ENCODE data around the gene SCAMP3. TPM values are rescaled to one million over a fixed set of nuclear protein-coding genes. Genes with fewer than 3 reads are reported as not detected.

Gene SCAMP3
- total and polyA plus RNA-seq, 10 of the 15 experiments (the other 5 are each of a cell fraction or from before 2014, with no cell fraction given): 17.2 to 133 (median 87.3) TPM

DNA sequence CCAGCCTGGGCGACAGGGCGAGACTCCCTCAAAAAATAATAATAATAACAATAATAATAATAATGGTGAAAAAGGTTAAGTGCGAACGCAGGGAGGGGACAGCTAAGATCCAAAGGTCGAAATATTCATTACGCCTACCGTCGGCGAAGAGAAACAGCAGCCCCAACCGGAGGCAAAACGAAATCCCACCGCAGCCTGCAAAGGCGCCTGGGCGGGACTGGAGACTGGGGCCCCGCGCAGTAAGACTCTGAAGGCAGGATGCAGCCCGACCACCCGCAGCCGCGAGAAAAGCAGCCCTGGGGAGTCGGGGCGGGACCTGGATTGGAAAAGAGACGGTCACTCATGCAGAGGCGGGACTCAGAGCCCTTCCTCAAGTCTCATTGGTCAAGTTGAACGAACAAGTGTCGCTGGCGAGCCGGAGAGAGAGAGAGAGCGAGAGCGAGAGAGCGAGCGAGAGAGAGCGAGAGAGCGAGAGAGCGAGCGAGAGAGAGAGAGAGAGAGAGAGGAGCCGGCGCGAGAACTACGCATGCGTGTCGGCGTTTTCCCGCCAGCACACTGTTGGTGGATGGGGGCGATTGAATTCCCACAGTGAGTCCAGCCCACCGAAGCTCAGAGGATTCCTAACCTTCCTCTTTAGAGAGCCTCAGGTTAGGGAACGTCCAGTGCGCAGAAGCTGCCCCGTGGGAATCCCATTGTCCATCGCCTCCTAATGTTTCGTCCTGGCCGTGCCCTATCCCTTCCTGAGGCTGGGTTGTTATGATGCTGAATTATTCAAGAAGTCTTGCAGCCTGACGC lies 17.6 kb downstream of the SCAMP3 start (continued):
- TF ChIP-seq FOS (IDR thresholded peaks at IDR 0.05; ENCODE audit: borderline replicate concordance, extremely low read depth, insufficient read length): peak; percentile 7
- peak; percentile 64 for TF ChIP-seq HCFC1 (IDR thresholded peaks at IDR 0.05; ENCODE audit: low read length)
- TF ChIP-seq LARP7 (IDR thresholded peaks at IDR 0.05): peak; percentile 95
- no peak for TF ChIP-seq ESRRA (IDR thresholded peaks at IDR 0.05; ENCODE audit: low read length)
- TF ChIP-seq MTA2 (IDR thresholded peaks at IDR 0.05; ENCODE audit: low read depth): peak; percentile 90
- TF ChIP-seq BACH1 (IDR thresholded peaks at IDR 0.05; ENCODE audit: borderline replicate concordance): peak; percentile 71; the same call in 1 of the 2 replicates
- TF ChIP-seq NRF1 (conservative IDR thresholded peaks at IDR 0.05; ENCODE audit: low read depth, low read length): peak; percentile 42
- TF ChIP-seq FOXK2 (IDR thresholded peaks at IDR 0.05): peak; percentile 86
- 0 out of 2 replicates have a peak, but pooled peaks have one; percentile 32 for TF ChIP-seq ZNF384 (IDR thresholded peaks at IDR 0.05; ENCODE audit: borderline replicate concordance, low read depth, low read length)
- TF ChIP-seq TCF12 (IDR thresholded peaks at IDR 0.05; ENCODE audit: low read depth, low read length): peak; percentile 81
- no peak for TF ChIP-seq NFXL1 (IDR thresholded peaks at IDR 0.05; ENCODE audit: borderline replicate concordance)
- peak; percentile 92 for TF ChIP-seq PBX3 (IDR thresholded peaks at IDR 0.05; ENCODE audit: insufficient replicate concordance, low read depth, low read length)
- TF ChIP-seq RFX5 (IDR thresholded peaks at IDR 0.05; ENCODE audit: low read depth, low read length): peak; percentile 62; the same call in 1 of the 2 replicates
- TF ChIP-seq ZSCAN29 (IDR thresholded peaks at IDR 0.05): peak; percentile 92
- TF ChIP-seq, protein P1, sequence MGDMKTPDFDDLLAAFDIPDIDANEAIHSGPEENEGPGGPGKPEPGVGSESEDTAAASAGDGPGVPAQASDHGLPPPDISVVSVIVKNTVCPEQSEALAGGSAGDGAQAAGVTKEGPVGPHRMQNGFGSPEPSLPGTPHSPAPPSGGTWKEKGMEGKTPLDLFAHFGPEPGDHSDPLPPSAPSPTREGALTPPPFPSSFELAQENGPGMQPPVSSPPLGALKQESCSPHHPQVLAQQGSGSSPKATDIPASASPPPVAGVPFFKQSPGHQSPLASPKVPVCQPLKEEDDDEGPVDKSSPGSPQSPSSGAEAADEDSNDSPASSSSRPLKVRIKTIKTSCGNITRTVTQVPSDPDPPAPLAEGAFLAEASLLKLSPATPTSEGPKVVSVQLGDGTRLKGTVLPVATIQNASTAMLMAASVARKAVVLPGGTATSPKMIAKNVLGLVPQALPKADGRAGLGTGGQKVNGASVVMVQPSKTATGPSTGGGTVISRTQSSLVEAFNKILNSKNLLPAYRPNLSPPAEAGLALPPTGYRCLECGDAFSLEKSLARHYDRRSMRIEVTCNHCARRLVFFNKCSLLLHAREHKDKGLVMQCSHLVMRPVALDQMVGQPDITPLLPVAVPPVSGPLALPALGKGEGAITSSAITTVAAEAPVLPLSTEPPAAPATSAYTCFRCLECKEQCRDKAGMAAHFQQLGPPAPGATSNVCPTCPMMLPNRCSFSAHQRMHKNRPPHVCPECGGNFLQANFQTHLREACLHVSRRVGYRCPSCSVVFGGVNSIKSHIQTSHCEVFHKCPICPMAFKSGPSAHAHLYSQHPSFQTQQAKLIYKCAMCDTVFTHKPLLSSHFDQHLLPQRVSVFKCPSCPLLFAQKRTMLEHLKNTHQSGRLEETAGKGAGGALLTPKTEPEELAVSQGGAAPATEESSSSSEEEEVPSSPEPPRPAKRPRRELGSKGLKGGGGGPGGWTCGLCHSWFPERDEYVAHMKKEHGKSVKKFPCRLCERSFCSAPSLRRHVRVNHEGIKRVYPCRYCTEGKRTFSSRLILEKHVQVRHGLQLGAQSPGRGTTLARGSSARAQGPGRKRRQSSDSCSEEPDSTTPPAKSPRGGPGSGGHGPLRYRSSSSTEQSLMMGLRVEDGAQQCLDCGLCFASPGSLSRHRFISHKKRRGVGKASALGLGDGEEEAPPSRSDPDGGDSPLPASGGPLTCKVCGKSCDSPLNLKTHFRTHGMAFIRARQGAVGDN (IDR thresholded peaks at IDR 0.05): peak; percentile 63
- 0 out of 2 replicates have a peak, but pooled peaks have one; percentile 20 for TF ChIP-seq STAT3 (IDR thresholded peaks at IDR 0.05; ENCODE audit: low read depth, low read length)
- TF ChIP-seq STAT1 (conservative IDR thresholded peaks at IDR 0.05): peak; percentile 96
- peak; percentile 50 for TF ChIP-seq CBFB (IDR thresholded peaks at IDR 0.05; ENCODE audit: low read depth)
- peak; percentile 91 for TF ChIP-seq YY1 (IDR thresholded peaks at IDR 0.05; ENCODE audit: low read depth, low read length)
- TF ChIP-seq SUZ12 (IDR thresholded peaks at IDR 0.05; ENCODE audit: unreplicated experiment): no peak
- 0 out of 2 replicates have a peak, but pooled peaks have one; percentile 28 for TF ChIP-seq RAD21 (IDR thresholded peaks at IDR 0.05; ENCODE audit: insufficient read depth, low read depth, low read length)
- TF ChIP-seq, protein P2, sequence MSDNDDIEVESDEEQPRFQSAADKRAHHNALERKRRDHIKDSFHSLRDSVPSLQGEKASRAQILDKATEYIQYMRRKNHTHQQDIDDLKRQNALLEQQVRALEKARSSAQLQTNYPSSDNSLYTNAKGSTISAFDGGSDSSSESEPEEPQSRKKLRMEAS (IDR thresholded peaks at IDR 0.05; ENCODE audit: low read depth, low read length): peak; percentile 46; the same call in 1 of the 2 replicates

Data from GM12878 (cell line).